Neural progenitor cell (in vitro differentiated cells): Measurements from ENCODE around the gene DPH3. TPM values are rescaled to one million over a fixed set of nuclear protein-coding genes. Genes with fewer than 3 reads are reported as not detected.

Experiments
- DNase-seq: peaks from one replicate; pipeline ENCODE4 v3.0.0-alpha.2; 2016; ENCODE audit warnings: low spot score
- H2AFZ ChIP-seq: fragments of 200-600 bp; sonication (generic); replicated peaks from 2 replicates; pipeline ENCODE4 v1.6.1; 2016; ENCODE audit warnings: antibody characterized with exemption
- H3F3A ChIP-seq: fragments of 200-600 bp; sonication (generic); 2 replicates; pipeline ENCODE4 v1.6.1; 2016; ENCODE audit warnings: antibody characterized with exemption, low read depth
- H3K27ac ChIP-seq: fragments of 200-600 bp; sonication (generic); 2 replicates; pipeline ENCODE4 v1.5.1; 2016; ENCODE audit warnings: mild to moderate bottlenecking
- H3K27me3 ChIP-seq: fragments of 200-600 bp; sonication (generic); 2 replicates; pipeline ENCODE4 v1.6.1; 2016; ENCODE audit warnings: mild to moderate bottlenecking, moderate library complexity
- H3K36me3 ChIP-seq: fragments of 200-600 bp; sonication (generic); 2 replicates; pipeline ENCODE4 v1.5.1; 2016
- H3K4me1 ChIP-seq: fragments of 200-600 bp; sonication (generic); 2 replicates; pipeline ENCODE4 v1.6.1; 2016; ENCODE audit warnings: mixed run types
- H3K4me2 ChIP-seq: fragments of 200-600 bp; sonication (generic); 2 replicates; pipeline ENCODE4 v1.6.1; 2016
- H3K4me3 ChIP-seq: fragments of 200-600 bp; sonication (generic); 2 replicates; pipeline ENCODE4 v1.5.1; 2016
- H3K79me2 ChIP-seq: fragments of 200-600 bp; sonication (generic); 2 replicates; pipeline ENCODE4 v1.6.1; 2016; ENCODE audit warnings: low read depth
- H3K9ac ChIP-seq: fragments of 200-600 bp; sonication (generic); 2 replicates; pipeline ENCODE4 v1.6.1; 2016
- H3K9me3 ChIP-seq: fragments of 200-600 bp; sonication (generic); 2 replicates; pipeline ENCODE4 v1.5.1; 2016; ENCODE audit warnings: low read depth
- H4K20me1 ChIP-seq: fragments of 200-600 bp; sonication (generic); 2 replicates; pipeline ENCODE4 v1.6.1; 2016; ENCODE audit warnings: low read depth
- H3K27ac Mint-ChIP-seq: 3 replicates; pipeline ENCODE4 v1.8.0; 2021; ENCODE audit warnings: mixed read lengths
- H3K27me3 Mint-ChIP-seq: 2 replicates; pipeline ENCODE4 v1.8.0; 2022; ENCODE audit warnings: low read depth, mild to moderate bottlenecking, inconsistent platforms, moderate library complexity, mixed read lengths; ENCODE audit not compliant: insufficient read depth
- H3K36me3 Mint-ChIP-seq: 3 replicates; pipeline ENCODE4 v1.8.0; 2021; ENCODE audit warnings: mixed read lengths
- H3K4me1 Mint-ChIP-seq: 3 replicates; pipeline ENCODE4 v1.8.0; 2021; ENCODE audit warnings: mixed read lengths
- H3K4me3 Mint-ChIP-seq: 3 replicates; pipeline ENCODE4 v1.8.0; 2021; ENCODE audit warnings: mild to moderate bottlenecking, moderate library complexity, mixed read lengths
- H3K9me3 Mint-ChIP-seq: 3 replicates; pipeline ENCODE4 v1.8.0; 2020; ENCODE audit warnings: mixed read lengths
- CTCF ChIP-seq: fragments of 200-600 bp; sonication (generic); IDR thresholded peaks from 2 replicates; pipeline ENCODE4 v1.5.1; 2017; ENCODE audit warnings: antibody characterized with exemption, mild to moderate bottlenecking
- EZH2 ChIP-seq: fragments of 200-600 bp; sonication (generic); IDR thresholded peaks from 2 replicates; pipeline ENCODE4 v1.6.1; 2017; ENCODE audit warnings: antibody characterized with exemption, mild to moderate bottlenecking, moderate library complexity
- EZH2phosphoT487 ChIP-seq: fragments of 200-600 bp; sonication (generic); IDR thresholded peaks from 2 replicates; pipeline ENCODE4 v1.6.1; 2017; ENCODE audit warnings: antibody characterized with exemption
- total RNA-seq: library from RNA; depleted of rRNA; stranded (reverse); fragments of >200 nt; gene quantifications from 2 replicates; pipeline ENCODE4 v1.2.3, GENCODE V29; 2015; ENCODE audit warnings: low replicate concordance

DPH3 gene
- total RNA-seq, 1 donor from 2014 or later, result 31.2 TPM

- Histone ChIP-seq H3K9ac (no peak overlapping the region), H3K4me1 (no peaks in the 10 kb centered on the region), H3K4me3 (no peak overlapping the region), H2AFZ (no peak overlapping the region), H3K9me3 (no peaks in the 10 kb centered on the region), H3K79me2 (no peaks in the 10 kb centered on the region), H3K27ac (no peak overlapping the region), H3K4me2 (no peak overlapping the region), H3K36me3 (no peaks in the 10 kb centered on the region), H3K27me3 (no peaks in the 10 kb centered on the region), H3F3A (no peaks in the 10 kb centered on the region), H4K20me1 (no peaks in the 10 kb centered on the region)
- DNase-seq, result no peak
- Mint-ChIP-seq H3K36me3 (peaks cover 10% of the 10 kb centered on the region), H3K27ac (no peak overlapping the region), H3K27me3 (peaks cover 2% of the 10 kb centered on the region), H3K9me3 (no peaks in the 10 kb centered on the region), H3K4me1 (no peaks in the 10 kb centered on the region), H3K4me3 (no peak overlapping the region)
- TF ChIP-seq CTCF (no peak), EZH2phosphoT487 (no peak)
Measured at GRCh38 chr3:16309558-16309957, 44.8 kb upstream of the DPH3 start.

- Histone ChIP-seq H3F3A (no peaks in the 10 kb centered on the region), H3K9ac (no peak overlapping the region), H3K4me1 (peaks cover 1% of the 10 kb centered on the region), H2AFZ (no peak overlapping the region), H3K4me3 (no peak overlapping the region), H3K27ac (no peak overlapping the region), H3K79me2 (no peaks in the 10 kb centered on the region), H4K20me1 (no peaks in the 10 kb centered on the region), H3K27me3 (no peaks in the 10 kb centered on the region), H3K9me3 (no peaks in the 10 kb centered on the region), H3K4me2 (no peak overlapping the region), H3K36me3 (no peaks in the 10 kb centered on the region)
- no peak for DNase-seq
- no peak overlapping the region for H3K4me3 Mint-ChIP-seq
- TF ChIP-seq EZH2phosphoT487 (no peak), CTCF (no peak), EZH2 (no peak)
- H3K9me3 Mint-ChIP-seq, result no peaks in the 10 kb centered on the region
- H3K4me1 Mint-ChIP-seq, result no peaks in the 10 kb centered on the region
- peaks cover 2% of the 10 kb centered on the region for H3K27me3 Mint-ChIP-seq
- H3K27ac Mint-ChIP-seq, result no peak overlapping the region
- peaks cover 12% of the 10 kb centered on the region for H3K36me3 Mint-ChIP-seq
Measured at GRCh38 chr3:16308727-16309126, 44.0 kb upstream of the DPH3 start.

DNA sequence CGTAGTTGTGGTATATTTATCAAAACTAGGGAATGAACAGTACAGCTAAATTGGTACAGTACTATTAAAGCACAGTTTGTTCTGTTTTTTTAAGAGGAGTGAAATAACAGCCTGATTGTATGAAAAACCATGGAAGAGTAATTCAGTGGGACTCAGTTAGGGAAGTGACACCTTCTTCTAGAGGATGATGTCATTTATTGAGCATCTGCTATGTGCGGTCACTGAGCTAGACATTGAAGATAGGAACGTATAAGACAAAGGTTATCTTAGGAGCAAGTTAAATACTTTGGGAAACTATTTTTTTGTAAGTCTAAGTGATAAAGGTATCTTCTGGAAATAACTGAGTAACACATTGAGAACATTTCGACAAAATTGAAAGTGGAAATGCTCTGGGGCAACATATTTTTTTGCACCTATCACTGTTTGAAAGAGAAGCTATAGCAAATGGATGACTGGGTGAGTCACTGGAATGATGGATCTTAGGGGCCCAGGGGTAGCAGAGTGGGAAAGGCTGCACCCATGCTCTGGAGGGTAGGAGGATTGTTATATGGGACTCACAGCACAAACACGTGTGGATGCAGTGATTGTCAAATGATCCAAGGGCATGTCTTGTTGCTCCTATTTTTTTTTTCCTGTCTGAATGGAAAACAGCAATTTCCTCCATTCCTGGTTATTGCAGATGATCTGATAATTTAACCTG, 43.2 kb upstream of the DPH3 start:
- no peak overlapping the region for H3K27ac ChIP-seq
- Mint-ChIP-seq H3K36me3 (peaks cover 15% of the 10 kb centered on the region), H3K27ac (no peak overlapping the region), H3K9me3 (no peaks in the 10 kb centered on the region), H3K4me1 (no peaks in the 10 kb centered on the region), H3K4me3 (no peak overlapping the region), H3K27me3 (no peaks in the 10 kb centered on the region)
- no peaks in the 10 kb centered on the region for H3K79me2 ChIP-seq
- no peak for TF ChIP-seq EZH2
- no peak for TF ChIP-seq EZH2phosphoT487
- TF ChIP-seq CTCF, result no peak
- peaks cover 9% of the 10 kb centered on the region for H3K4me1 ChIP-seq
- no peak overlapping the region for H3K4me3 ChIP-seq
- no peak overlapping the region for H2AFZ ChIP-seq
- peaks cover 5% of the 10 kb centered on the region for H3K36me3 ChIP-seq
- H3K9me3 ChIP-seq, result no peaks in the 10 kb centered on the region
- no peaks in the 10 kb centered on the region for H3K27me3 ChIP-seq
- no peaks in the 10 kb centered on the region for H4K20me1 ChIP-seq
- no peak overlapping the region for H3K4me2 ChIP-seq
- peaks cover 5% of the 10 kb centered on the region for H3F3A ChIP-seq
- DNase-seq, result no peak
- H3K9ac ChIP-seq, result no peak overlapping the region
